Body of pancreas (tissue), 4 donors: ENCODE data around the gene KLHL29.

Experiments used
- POLR2A ChIP-seq, 3 donors: fragments of 450-650 bp; IDR thresholded peaks; one replicate each; pipeline ENCODE4 v1.6.1; 2016; ENCODE audit warnings: antibody characterized with exemption in 3 of 3, mild to moderate bottlenecking in 2 of 3
- TF ChIP-seq, protein P1 (sequence below), 7 experiments: fragments of 450-650 bp in 4 of 7; fragments of 200-600 bp in 3 of 7; sonication (generic) in 3 of 7; IDR thresholded peaks; one replicate each; pipeline ENCODE4 v1.5.1; 2016 to 2019; ENCODE audit warnings: antibody characterized with exemption in 7 of 7

DNA sequence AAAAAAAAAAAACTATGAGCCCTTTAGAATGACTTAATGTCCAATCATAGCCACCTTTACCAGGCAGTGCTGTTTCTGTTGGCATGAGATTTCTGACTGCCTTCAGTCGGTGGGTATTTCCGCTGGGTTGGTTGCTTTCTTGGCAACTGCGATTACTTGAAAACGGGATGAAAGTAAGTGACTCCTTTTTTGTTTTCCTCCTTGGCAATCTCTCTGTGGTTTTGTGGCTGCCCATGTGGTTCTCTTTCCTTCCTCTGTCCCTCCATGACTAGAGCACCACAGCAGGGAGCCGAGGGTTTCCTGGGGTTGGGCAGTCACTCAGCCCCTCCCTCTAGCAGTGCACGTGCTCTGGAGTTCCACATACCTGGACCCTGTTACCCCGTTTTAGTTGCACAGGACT, 112.1 kb downstream of the KLHL29 start:
- TF ChIP-seq, protein P1, sequence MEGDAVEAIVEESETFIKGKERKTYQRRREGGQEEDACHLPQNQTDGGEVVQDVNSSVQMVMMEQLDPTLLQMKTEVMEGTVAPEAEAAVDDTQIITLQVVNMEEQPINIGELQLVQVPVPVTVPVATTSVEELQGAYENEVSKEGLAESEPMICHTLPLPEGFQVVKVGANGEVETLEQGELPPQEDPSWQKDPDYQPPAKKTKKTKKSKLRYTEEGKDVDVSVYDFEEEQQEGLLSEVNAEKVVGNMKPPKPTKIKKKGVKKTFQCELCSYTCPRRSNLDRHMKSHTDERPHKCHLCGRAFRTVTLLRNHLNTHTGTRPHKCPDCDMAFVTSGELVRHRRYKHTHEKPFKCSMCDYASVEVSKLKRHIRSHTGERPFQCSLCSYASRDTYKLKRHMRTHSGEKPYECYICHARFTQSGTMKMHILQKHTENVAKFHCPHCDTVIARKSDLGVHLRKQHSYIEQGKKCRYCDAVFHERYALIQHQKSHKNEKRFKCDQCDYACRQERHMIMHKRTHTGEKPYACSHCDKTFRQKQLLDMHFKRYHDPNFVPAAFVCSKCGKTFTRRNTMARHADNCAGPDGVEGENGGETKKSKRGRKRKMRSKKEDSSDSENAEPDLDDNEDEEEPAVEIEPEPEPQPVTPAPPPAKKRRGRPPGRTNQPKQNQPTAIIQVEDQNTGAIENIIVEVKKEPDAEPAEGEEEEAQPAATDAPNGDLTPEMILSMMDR (IDR thresholded peaks at IDR 0.05): no peak
- no peak for TF ChIP-seq POLR2A (IDR thresholded peaks at IDR 0.05)
